Measurements from ENCODE around the gene TCERG1L.

The TCERG1L gene

DNA sequence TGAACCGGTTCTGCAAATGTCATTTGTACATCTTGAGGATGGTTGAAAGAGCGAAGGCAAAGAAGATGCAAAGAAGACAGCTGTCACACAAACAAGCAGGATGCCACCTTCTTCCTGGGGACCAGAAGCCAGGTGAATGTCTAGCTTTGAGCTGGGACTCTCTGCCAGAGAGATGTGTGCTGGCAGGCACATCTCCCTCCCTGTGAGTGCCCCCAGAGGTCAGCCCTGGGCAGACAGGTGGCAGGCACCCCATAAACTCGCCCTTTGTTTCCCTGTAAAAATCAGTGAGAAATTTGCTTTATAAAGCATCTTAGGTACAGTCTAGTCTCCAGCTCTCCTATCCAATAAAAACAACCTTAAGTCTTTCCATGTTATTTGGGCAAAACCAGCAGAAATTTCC is 2.6 kb upstream of the TCERG1L start:
- DNase-seq, result no peak

DNA sequence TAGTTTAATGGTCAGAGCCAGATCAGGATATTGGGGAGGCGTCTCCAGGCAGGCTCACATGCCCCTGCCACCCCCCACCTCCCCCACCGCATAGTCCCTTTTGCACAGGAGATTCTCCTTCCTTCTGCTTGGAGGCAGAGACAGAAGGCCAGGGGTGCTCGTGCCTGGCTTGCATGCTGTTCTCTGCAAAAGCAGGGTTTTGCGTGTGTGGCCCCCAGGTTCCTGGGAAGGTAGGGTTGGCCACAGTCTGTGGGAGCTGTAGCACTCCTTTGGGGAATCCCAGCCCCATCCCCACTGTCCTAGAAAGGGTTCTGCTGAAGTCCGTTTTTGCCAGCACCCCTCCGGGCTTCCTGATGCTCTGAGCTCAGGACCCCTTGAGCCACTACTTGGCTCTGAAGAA is 1.9 kb upstream of the TCERG1L start:
- DNase-seq, result no peak

DNA sequence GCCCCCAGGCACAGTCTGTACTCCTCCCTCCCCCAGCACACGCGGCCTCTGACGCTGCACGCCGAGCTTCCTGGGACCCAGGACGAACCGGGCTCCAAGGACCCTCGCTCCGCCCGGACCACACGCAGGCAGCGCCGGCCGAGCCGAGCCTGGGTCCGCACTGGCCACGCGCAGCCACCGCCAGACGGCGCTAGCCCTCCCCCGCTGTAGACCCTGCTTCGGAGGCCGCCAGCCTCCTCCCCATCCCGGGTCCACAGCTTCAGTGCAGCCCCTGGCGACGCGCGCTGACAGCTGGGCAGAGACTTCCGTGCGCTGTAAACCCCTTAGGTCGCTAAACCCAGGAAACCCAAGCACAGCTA is 936 bp upstream of the TCERG1L start:
- DNase-seq, result peak; percentile 0

DNA sequence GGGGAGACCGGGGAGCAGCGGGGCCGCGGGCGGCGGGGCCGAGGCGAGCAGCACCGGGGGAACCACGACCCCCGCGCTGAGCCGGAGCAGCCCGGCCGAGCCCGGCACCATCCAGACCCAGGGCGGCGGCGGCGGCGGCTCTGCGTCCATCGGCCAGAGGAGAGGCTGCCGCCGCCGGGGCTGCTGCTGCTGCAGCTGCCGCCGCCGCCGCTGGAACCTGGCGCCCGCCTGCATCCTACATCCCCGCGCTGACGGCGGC is 190 bp downstream of the TCERG1L start:
- DNase-seq, result no peak

DNA sequence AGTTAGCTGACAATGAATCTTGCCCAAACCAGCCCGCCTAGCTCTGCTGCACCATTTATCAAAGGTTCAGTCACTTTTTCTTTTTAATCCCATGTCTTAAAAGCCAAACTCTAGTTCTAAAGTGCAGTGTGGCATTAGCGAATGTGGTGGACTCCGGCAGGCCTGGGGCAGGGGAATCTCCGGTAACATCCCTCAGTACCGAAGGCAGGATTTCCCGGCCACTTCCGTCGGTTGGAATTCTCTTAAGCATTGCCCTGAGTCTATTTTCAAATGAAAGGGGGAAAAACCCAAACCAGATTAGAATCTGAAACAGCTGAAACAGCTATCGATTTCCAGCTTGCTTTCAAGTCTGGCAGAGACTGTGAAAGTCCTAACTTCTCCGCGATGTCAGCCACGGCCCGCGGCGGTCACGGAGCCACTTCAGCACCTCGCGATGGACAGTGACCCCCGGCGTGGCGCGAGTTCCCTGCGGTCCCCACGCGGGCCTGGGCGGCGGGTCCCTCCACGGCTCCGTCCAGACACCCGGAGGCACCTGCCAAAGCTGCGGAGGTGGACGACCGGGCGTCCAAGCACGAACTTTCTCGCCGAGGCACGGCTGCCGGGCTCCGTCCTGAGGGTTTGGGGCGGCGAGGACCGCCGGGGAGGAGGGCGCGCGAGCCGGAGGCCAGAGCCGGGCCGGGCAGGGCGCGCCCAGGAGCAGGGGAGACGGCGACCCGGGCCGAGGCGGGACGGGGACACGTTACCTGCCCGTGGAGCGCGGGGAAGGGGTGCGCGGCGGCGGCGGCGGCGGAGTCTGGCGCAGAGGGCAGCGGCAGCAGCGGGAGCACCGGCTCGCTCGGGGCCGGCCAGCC is 745 bp downstream of the TCERG1L start:
- DNase-seq, result no peak

DNA sequence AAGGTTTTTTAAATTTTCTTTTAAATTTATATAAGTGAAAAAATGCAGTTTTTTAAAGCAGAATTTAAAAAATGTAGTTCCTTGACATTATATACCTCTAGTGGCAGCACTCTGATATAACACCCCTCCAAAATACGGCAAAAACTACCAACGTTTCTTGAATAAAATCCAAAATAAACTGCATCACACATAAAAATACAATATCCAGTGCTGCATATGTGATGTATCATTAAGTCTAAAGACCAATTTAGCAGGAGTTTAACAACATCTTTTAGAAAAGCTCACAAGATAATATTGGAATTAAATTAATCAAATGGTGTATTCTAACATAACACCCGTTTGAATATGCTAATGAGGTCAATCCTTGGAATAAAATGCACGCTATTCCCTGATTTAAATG is 1.4 kb downstream of the TCERG1L start:
- no peak for DNase-seq

DNA sequence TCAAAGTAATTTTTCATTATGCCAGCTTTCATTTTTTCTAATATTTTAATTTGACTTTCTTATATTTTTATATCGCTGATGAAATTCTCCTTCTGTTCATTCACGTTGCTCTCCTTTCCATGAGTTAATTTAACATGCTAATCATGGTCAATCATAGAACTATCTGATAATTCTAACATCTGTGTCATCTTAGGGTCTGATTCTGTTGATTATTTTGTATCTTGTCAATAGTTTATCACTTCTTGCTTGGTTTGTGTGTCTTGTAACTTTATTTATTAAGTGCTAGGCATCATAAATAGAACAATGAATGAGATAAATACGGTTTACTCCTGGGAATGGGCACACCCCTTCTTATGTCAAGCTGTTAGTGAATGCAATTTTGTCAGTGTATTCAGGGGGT is 11.0 kb downstream of the TCERG1L start:
- DNase-seq, result no peak

DNA sequence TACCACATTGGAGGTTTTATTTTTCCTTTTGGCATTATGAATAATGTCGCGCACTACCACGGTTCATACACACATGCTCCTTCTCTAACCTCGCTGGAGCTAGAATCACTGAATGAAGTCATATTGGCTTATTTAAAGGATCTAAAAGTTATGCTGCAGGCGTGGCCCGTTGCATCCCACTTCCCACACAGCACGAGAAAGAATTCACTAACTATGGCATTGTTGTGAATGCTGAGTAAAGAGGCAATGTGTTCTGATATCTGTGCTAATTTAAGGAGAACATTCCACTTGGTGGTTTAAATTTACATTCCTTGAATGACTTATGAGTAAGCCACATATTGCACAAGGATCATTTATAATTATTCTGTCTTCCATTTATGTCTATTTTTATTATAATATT is 20.7 kb downstream of the TCERG1L start:
- no peak for DNase-seq

DNA sequence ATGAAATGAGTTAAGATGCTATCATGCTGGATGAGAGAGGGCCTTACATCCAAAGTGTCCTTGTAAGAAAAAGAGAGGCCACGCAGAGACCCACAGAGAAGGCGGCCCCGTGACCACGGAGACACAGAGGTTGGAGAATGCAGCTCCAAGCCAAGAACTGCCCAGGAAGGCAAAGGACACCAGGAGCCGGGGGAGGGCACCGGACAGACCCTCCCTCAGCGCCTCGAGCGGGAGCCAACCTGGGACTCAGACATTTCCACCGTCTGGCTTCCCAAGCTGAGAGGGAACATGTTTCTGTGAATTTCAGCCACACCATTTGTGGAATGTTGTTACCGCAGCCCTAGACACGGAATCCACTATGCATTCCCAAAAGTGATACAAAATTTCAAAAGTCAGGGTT is 22.9 kb downstream of the TCERG1L start:
- DNase-seq, result no peak

DNA sequence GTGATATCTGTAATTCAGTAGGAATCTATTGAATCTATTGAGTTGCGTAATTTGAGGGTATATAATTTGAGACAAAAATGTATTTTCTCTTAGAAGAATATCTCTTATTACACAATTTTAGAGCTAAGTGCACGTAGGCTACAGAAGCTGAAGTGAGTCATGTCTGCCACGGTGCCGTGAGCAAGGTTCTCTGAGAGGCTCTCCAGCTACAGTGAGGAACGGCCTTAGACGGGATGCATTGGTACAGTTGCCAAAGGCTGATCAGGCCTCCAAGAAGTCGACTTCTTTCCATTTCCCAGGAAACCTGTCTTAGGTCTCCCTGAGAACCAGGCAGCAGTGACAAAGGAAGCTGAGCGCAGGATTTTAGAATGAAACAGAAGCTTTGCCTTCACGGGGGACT is 28.6 kb downstream of the TCERG1L start:
- DNase-seq, result no peak

DNA sequence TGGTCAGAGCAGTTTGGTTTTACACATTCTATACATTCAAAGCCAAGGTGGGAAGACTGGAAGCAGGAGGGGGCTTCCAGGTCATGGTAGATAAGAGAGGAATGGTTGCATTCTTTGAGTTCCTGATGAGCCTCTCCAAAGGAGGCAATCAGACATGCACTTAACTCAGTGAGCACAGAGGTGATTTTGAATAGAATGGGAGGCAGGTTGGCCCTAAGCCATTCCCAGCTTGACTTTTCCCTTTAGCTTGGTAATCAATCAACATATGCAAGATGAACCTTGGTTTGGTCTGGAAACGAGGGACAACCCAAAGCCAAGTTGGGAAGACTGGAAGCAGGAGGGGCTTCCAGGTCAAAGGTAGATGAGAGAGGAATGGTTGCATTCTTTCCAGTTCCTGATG is 31.4 kb downstream of the TCERG1L start:
- DNase-seq, result no peak

DNA sequence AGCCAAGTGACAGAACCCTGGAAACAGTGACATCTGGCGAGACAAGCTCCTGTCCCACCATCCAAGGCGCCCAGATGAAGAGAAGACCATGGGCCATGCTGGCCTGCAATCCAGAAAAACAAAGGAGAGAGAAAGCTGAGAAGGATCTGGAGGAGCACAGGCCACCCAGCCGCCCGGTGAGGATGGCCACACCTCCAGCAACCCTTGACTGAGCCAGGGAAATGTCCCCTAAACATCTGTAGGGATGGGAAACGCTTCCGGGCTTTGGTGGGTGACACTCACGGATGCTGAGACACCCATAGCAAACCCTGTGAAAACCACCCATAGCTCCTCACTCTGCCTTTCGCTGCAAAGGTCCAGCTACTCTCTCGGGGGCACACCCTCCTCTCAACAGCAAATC is 32.0 kb downstream of the TCERG1L start:
- no peak for DNase-seq

DNA sequence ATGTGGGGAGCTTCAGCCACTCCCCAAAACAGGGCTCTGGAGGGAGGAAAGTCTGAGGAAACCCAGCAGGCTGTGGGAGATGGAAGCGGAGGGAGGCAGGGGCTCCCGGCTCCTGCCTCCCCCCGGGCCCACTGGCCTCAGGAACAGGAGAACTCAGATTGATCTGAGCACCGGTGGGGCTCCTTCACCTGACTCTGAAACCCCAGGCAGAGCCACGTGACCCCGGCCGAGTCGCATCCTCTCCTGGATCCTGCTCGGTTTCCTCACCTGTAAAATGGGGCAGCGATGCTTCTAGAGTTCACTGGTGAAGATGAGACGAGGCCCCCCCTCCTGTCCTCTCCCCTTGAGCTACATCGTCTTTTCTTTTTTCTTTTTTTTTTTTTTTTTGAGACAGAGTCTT is 33.6 kb downstream of the TCERG1L start:
- no peak for DNase-seq

DNA sequence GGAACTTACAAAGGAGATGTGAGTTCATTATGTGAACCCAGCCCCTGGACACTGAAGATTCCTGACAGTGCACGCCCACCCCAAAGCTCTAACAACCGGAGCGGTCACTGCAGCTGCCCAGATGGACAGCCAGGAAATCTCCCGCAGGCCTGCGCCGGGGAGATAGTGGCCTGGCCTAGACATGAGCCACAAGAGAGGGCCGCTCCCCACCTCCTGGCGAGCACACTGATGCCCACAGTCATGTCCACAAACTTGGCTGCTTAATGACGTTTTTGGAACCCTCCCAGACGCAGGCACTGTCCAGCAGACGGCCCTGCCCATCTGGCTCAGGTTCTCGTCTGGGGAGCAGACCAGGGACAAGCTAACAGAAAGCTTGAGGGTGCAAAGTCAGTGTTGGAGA is 34.2 kb downstream of the TCERG1L start:
- no peak for DNase-seq

DNA sequence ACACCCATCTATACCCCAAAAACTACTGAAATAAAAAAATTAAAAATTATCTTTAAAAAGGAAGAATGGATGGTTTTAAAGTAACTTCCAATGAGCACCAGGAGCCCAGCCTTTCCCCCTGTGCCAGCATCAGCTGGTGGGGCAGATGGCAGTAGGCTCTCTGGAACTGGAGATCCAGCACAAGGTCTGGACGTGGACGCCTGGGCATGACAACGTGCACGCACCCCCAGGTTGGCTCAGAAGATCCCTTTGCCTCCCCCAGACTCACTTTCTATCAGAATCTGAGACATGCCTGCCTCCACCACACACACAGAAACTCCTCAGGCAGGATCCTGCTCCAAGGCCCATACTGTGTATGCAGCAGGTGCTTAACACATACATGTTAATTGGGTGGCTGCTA is 35.8 kb downstream of the TCERG1L start:
- DNase-seq, result no peak

DNA sequence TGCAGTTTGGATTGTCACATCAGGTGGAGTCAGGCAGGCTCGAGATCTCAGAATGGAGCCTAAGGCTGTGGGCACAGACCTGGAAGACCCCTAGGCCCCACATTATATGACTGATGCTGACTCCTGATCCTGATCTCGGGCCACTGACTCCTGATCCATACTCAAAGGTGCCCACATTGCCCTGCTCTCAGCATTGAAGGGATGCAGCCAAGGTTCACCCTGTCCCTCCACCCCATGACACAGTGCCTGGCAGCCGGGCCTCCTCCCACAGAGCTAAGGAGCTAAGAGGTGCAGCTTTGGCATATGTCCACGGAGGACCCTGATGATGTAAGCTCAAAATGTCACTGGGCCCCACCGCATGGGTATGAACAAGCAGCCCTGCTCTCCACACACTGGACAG is 36.6 kb downstream of the TCERG1L start:
- no peak for DNase-seq

DNA sequence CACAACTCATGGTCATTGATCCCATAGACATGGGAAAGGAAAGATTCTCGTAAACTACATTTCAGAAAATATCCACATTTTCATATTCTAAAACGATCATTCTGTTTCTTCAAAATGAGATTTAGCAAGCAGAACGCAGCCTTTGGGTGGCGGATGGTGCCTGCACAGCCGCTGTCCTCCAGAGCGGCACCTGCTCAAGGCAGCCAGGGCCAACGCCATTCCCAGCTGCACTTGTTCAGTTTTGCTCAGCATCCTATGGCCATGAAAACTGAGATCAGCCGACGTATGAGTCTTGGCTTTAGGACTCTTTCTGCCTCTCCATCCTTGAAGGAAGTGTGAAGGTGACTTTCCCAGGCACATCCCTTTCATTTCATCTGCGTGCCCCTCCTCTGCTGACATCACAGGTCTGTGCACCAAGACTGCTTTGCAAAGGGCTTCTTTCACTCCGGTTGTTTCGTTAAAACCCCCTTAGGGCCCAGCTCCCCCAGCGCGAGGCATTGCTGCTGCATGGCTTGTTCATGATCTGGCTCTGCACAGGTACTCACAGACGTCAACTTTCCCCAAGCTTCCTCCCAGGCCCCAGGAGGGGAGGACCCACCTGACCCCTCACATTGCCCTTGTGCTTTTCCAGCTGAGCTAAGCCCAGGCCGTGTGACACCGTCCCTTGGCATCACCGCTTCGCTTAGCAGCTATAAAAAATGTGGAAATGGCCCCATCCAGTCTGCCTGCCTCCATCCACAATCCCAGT is 37.2 kb downstream of the TCERG1L start:
- DNase-seq, result no peak

DNA sequence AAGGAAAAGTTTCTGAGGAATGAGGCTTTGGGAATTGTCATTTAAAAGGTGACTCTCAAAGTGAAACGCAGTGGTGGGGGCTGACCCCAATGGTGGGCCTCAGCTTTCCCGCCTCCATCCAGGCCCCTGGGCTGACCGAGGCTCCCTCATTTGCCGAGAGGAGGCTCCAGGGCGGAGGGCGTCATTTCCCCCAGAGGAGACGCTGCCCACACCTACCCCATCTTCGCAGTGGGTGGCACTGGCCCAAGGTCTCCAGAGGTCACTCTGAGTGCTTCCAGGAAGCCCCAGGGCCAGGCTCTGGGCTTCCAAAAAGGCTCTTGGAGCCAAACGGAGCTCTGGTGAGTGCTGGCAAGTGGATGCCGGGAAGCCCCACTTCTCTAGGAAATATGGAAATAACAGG is 38.0 kb downstream of the TCERG1L start:
- no peak for DNase-seq

DNA sequence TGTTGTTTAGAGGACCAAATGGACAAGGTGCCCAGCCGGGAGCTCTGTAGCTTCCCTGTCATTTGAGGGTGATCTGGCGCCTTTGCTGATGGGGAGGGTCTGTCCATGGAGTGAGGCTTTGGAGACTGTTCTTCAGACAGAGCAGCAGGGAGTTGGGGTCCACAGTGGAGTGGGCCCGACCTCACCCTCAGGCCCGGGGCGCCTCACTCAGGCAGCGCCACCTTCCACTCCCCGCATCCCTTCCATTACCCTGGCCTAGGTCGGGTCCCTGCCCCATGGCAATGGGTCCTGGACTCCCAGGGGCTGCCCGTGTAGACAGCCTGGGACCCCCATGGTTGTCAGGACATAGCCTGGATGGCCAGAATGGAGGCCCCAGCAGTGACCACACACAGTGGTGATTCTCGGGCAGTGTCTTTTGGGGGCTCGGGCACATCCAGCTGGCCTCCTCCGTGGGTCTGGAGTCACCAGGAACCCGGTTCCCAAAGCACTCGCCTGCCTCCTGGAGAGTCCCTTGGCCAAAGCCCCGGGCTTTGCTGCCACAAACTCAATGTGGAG is 38.5 kb downstream of the TCERG1L start:
- DNase-seq, result no peak

DNA sequence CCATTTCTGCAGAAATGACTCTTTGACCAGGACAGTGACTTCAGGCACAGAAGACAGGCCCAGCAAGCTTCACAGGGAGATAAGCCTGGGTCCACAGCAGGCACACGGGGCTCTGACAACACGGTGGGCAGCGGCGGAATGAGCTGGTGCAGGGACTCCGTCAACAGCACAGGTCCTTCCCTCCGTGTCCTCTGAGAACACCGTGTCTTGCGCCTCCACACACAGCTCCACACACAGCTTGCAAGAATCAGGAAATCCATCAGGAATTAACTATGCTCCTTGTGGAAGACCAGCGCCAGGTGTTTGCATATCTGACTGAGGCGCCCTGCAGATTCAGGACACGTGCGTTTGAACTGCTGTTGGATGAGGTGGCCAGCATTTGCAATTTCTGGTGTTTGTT is 39.6 kb downstream of the TCERG1L start:
- DNase-seq, result no peak

DNA sequence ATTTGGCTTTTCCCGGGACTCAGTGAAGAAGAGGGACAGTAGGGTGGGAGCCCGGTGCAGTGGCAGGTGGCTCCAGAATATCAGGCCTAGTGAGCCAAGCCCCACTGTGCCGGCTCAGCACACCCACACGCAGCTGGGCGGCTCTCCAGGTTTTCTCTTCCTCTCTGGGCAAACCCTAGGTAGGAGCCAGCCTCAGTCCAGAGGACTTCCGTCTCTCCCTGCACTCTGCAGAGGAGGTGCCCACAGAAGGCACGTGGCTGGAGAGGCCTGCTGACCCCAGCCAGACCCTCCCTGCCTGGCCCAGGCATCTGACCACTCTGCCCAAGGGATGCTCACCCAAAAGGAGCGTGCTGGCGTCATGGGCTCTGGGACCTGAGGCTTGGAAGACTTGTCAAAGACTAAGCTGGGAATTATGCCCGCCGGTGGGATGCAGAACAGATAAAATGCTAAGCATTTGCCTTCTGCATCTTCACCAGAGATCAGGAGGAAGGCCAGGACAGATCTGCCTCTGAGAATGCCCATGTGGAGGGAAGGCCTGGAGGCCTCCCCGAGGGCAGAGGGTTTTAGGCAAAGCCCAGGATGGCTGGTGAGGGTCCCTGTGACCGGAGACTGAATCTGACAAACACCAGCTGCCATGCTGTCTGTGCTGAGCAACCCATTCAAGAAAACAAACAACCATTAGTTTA is 40.2 kb downstream of the TCERG1L start:
- DNase-seq, result no peak

DNA sequence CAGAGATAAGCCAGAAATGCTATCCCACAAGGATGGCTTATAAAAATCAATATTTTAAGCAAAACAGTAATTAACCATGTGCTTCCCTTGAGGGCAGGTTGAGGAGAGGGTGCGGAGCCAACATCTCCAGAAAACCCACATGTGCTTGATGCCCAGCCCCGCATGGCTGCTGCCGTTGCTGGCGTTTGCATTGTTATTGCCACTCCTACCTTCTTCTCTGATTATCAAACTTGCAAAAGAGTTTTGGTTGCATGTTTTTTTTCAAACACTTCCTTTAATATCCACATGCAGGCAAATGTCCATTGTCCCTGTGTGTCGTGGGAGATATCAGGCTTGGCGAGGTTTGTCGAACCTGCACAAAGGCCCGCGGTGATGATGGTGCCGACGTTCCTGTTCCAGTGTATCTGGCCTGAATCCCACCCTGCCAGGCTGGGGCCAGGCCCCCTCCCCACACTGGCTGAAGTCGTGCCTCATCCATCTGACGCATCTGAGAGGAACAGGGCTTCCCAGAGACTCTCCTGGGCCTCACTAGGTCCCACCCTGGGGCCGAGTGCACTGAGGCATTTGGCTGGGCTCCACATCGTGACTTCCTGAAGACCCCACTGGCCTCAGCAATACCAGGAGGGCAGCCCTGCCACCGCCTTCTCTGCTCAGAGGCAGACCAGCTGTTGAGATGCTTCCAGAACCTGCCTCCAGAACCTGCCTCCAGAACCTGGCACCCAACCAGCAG is 40.9 kb downstream of the TCERG1L start:
- DNase-seq, result no peak

DNA sequence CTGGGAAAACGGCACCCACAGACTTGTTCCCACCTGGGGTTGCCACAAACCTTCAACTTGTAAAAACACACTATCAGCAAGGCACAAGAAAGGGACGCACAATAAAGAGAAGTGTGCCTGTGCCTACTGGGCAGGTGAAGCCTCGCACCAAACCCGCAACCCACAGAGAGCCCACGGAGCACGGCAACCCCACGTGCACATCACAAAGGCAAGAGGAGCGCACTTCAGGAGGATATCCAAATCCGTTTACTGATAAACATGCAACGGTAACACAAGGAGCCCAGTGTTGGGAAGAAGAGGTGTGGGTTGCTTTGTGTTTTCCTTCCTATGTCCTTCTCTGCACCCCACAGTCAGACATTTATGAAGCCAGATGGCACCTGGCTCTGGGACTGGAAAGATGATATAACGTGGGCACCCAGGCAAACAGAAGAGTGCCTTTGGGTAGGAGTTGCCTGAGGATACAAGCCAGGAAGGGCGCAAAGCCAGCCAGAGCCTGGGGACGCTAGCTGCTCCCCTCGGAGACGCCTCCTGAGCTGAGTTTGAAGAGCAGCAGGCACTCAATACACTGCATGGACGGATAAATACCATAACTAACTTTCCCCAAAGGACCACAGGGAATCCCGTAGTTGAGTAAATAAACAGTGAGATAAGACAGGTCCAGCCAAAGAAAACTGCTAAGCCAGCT is 41.6 kb downstream of the TCERG1L start:
- DNase-seq, result no peak
